ENCODE data around the gene PRKCH. TPM values are rescaled to one million over a fixed set of nuclear protein-coding genes. Genes with fewer than 3 reads are reported as not detected.

Gene PRKCH
- total RNA-seq, 1 experiment from 2014 or later, result 10.3 TPM

DNA sequence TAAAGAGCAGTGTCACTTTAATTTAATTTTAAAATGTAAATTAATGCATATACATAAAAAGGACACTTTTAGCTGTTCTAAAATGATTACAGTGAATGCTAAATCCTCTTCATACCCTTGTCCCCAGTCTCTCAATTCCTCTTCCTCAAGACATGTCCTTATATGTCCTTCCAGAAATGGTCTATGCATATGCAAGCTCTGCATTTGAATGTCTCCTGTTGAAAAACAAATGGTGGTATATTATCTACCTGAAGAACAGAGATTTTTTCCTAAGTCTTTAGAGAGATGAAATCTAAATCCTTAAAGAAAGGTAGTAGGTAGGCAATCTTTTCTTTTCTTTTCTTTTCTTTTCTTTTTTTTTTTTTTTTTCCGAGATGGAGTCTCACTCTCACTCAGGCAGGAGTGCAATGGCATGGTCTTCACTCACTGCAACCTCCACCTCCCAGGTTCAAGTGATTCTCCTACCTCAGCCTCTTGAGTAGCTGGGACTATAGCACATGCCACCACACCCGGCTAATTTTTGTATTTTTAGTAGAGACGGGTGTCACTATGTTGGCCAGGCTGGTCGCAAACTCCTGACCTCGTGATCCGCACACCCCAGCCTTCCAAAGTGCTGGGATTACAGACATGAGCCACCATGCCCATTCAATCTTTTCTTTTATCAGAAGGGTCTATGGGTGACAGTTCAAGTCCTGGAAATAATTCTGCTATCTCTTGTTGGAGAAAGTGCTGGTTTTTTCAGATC is 180.5 kb downstream of the PRKCH start (continued):
- no peak for TF ChIP-seq ZNF232 (CRISPR knock-in tag; IDR thresholded peaks at IDR 0.05)

DNA sequence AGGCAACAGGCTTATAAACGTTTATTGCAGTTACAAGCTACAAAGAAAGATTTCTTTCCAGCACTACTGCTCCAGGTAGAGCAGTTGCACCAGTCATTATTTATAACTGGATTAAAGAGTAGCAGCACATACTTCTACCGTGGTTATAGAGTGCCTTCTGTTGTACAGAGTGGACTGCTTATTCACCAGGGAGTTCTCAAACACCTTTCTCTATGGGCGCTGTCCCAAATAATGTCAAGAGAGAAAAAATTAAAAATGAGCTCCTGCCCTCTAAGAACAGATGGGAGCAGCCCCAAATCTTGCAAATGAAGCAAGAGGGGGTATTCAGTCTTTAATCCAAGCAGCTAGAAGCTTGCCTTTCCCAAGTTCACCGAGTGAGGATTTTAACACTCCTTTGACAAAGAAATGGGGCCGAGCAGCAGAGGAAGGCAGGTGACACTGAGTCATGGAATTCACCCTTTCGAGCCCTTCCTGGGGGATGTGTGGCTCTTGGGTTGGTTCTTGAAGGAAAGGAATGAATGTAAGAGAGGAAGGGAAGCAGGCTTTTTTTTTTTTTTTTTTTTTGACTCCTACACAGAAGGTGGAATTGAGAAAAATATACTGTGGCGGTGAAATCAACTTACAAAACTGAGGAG is 181.2 kb downstream of the PRKCH start:
- no peak for DNase-seq (ENCODE audit: low spot score)
- peaks cover 8% of the 10 kb centered on the region for H3K9me3 Mint-ChIP-seq
- H3K4me3 Mint-ChIP-seq, result peak overlapping the region; percentile 16
- no peaks in the 10 kb centered on the region for H3K27me3 Mint-ChIP-seq (ENCODE audit: low read depth)
- ChIA-PET CTCF (interaction anchor here (0.8 kb wide), 1 partner anchor 24 kb away, joined by 4 read pairs; no protein-coding TSS in a partner anchor), POLR2A (interaction anchor here (0.7 to 1.8 kb wide), 6 partner anchors 10 to 284 kb away, joined by 3 to 11 read pairs (median 6); partner anchors contain the start of gene HIF1A)
- TF ChIP-seq NR3C1 (CRISPR knock-in tag; conservative IDR thresholded peaks at IDR 0.05; ENCODE audit: low read depth) (no peak), ZNF219 (CRISPR knock-in tag; IDR thresholded peaks at IDR 0.05; ENCODE audit: borderline replicate concordance) (no peak), ZNF396 (CRISPR knock-in tag; IDR thresholded peaks at IDR 0.05; ENCODE audit: borderline replicate concordance) (no peak), JAZF1 (CRISPR knock-in tag; IDR thresholded peaks at IDR 0.05) (no peak), TP53 (CRISPR knock-in tag; IDR thresholded peaks at IDR 0.05) (no peak), HMGA2 (CRISPR knock-in tag; IDR thresholded peaks at IDR 0.05) (no peak), MYBL2 (CRISPR knock-in tag; IDR thresholded peaks at IDR 0.05) (no peak), TEAD4 (CRISPR knock-in tag; IDR thresholded peaks at IDR 0.05) (no peak), EMX1 (CRISPR knock-in tag; IDR thresholded peaks at IDR 0.05) (no peak), ZNF317 (CRISPR knock-in tag; IDR thresholded peaks at IDR 0.05; ENCODE audit: borderline replicate concordance, low read depth) (no peak)
- TF ChIP-seq, protein P1, sequence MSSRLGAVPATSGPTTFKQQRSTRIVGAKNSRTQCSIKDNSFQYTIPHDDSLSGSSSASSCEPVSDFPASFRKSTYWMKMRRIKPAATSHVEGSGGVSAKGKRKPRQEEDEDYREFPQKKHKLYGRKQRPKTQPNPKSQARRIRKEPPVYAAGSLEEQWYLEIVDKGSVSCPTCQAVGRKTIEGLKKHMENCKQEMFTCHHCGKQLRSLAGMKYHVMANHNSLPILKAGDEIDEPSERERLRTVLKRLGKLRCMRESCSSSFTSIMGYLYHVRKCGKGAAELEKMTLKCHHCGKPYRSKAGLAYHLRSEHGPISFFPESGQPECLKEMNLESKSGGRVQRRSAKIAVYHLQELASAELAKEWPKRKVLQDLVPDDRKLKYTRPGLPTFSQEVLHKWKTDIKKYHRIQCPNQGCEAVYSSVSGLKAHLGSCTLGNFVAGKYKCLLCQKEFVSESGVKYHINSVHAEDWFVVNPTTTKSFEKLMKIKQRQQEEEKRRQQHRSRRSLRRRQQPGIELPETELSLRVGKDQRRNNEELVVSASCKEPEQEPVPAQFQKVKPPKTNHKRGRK (CRISPR knock-in tag; IDR thresholded peaks at IDR 0.05; ENCODE audit: borderline replicate concordance), result no peak
- TF ChIP-seq, protein P2, sequence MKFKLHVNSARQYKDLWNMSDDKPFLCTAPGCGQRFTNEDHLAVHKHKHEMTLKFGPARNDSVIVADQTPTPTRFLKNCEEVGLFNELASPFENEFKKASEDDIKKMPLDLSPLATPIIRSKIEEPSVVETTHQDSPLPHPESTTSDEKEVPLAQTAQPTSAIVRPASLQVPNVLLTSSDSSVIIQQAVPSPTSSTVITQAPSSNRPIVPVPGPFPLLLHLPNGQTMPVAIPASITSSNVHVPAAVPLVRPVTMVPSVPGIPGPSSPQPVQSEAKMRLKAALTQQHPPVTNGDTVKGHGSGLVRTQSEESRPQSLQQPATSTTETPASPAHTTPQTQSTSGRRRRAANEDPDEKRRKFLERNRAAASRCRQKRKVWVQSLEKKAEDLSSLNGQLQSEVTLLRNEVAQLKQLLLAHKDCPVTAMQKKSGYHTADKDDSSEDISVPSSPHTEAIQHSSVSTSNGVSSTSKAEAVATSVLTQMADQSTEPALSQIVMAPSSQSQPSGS (CRISPR knock-in tag; IDR thresholded peaks at IDR 0.05; ENCODE audit: borderline replicate concordance, low read depth), result no peak
- TF ChIP-seq, protein P3, sequence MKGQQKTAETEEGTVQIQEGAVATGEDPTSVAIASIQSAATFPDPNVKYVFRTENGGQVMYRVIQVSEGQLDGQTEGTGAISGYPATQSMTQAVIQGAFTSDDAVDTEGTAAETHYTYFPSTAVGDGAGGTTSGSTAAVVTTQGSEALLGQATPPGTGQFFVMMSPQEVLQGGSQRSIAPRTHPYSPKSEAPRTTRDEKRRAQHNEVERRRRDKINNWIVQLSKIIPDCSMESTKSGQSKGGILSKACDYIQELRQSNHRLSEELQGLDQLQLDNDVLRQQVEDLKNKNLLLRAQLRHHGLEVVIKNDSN (CRISPR knock-in tag; IDR thresholded peaks at IDR 0.05), result no peak
- TF ChIP-seq, protein P4, sequence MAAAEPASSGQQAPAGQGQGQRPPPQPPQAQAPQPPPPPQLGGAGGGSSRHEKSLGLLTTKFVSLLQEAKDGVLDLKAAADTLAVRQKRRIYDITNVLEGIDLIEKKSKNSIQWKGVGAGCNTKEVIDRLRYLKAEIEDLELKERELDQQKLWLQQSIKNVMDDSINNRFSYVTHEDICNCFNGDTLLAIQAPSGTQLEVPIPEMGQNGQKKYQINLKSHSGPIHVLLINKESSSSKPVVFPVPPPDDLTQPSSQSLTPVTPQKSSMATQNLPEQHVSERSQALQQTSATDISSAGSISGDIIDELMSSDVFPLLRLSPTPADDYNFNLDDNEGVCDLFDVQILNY (CRISPR knock-in tag; IDR thresholded peaks at IDR 0.05), result no peak
- TF ChIP-seq, protein P5, sequence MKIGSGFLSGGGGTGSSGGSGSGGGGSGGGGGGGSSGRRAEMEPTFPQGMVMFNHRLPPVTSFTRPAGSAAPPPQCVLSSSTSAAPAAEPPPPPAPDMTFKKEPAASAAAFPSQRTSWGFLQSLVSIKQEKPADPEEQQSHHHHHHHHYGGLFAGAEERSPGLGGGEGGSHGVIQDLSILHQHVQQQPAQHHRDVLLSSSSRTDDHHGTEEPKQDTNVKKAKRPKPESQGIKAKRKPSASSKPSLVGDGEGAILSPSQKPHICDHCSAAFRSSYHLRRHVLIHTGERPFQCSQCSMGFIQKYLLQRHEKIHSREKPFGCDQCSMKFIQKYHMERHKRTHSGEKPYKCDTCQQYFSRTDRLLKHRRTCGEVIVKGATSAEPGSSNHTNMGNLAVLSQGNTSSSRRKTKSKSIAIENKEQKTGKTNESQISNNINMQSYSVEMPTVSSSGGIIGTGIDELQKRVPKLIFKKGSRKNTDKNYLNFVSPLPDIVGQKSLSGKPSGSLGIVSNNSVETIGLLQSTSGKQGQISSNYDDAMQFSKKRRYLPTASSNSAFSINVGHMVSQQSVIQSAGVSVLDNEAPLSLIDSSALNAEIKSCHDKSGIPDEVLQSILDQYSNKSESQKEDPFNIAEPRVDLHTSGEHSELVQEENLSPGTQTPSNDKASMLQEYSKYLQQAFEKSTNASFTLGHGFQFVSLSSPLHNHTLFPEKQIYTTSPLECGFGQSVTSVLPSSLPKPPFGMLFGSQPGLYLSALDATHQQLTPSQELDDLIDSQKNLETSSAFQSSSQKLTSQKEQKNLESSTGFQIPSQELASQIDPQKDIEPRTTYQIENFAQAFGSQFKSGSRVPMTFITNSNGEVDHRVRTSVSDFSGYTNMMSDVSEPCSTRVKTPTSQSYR (CRISPR knock-in tag; IDR thresholded peaks at IDR 0.05), result no peak
- TF ChIP-seq, protein P6, sequence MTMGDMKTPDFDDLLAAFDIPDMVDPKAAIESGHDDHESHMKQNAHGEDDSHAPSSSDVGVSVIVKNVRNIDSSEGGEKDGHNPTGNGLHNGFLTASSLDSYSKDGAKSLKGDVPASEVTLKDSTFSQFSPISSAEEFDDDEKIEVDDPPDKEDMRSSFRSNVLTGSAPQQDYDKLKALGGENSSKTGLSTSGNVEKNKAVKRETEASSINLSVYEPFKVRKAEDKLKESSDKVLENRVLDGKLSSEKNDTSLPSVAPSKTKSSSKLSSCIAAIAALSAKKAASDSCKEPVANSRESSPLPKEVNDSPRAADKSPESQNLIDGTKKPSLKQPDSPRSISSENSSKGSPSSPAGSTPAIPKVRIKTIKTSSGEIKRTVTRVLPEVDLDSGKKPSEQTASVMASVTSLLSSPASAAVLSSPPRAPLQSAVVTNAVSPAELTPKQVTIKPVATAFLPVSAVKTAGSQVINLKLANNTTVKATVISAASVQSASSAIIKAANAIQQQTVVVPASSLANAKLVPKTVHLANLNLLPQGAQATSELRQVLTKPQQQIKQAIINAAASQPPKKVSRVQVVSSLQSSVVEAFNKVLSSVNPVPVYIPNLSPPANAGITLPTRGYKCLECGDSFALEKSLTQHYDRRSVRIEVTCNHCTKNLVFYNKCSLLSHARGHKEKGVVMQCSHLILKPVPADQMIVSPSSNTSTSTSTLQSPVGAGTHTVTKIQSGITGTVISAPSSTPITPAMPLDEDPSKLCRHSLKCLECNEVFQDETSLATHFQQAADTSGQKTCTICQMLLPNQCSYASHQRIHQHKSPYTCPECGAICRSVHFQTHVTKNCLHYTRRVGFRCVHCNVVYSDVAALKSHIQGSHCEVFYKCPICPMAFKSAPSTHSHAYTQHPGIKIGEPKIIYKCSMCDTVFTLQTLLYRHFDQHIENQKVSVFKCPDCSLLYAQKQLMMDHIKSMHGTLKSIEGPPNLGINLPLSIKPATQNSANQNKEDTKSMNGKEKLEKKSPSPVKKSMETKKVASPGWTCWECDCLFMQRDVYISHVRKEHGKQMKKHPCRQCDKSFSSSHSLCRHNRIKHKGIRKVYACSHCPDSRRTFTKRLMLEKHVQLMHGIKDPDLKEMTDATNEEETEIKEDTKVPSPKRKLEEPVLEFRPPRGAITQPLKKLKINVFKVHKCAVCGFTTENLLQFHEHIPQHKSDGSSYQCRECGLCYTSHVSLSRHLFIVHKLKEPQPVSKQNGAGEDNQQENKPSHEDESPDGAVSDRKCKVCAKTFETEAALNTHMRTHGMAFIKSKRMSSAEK (CRISPR knock-in tag; IDR thresholded peaks at IDR 0.05; ENCODE audit: borderline replicate concordance), result no peak
- H3K4me1 Mint-ChIP-seq, result peaks cover 78% of the 10 kb centered on the region
- peak overlapping the region; percentile 99 for H3K27ac Mint-ChIP-seq
- peak; percentile 46 for ATAC-seq
- H3K36me3 Mint-ChIP-seq, result no peaks in the 10 kb centered on the region

Data from WTC11 (cell line).